ENCODE results near the gene USP5.
"Not testable (repeated sequence)": the region's sequence is repeated elsewhere in the genome, so short reads cannot be mapped to it uniquely, and the experiment has no call there.

DNA sequence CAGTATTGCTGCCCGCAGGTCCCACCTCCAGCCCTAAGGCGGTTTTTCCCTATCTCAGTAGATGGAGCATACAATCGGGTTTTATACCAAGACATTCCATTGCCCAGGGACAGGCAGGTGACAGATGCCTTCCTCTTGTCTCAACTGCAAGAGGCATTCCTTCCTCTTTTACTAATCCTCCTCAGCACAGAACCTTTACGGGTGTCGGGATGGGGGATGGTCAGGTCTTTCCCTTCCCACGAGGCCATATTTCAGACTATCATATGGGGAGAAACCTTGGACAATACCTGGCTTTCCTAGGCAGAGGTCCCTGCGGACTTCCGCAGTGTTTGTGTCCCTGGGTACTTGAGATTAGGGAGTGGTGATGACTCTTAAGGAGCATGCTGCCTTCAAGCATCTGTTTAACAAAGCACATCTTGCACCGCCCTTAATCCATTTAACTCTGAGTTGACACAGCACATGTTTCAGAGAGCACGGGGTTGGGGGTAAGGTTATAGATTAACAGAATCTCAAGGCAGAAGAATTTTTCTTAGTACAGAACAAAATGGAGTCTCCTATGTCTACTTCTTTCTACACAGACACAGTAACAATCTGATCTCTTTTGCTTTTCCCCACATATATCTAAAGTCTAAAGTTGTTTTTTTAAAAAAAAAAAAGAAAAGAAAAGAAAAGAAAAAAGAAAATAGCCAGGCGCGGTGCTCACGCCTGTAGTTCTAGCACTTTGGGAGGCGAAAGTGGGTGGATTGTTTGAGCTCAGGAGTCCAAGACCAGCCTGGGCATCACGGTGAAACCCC is 34.5 kb downstream of the USP5 start:
- TF ChIP-seq, protein P1, sequence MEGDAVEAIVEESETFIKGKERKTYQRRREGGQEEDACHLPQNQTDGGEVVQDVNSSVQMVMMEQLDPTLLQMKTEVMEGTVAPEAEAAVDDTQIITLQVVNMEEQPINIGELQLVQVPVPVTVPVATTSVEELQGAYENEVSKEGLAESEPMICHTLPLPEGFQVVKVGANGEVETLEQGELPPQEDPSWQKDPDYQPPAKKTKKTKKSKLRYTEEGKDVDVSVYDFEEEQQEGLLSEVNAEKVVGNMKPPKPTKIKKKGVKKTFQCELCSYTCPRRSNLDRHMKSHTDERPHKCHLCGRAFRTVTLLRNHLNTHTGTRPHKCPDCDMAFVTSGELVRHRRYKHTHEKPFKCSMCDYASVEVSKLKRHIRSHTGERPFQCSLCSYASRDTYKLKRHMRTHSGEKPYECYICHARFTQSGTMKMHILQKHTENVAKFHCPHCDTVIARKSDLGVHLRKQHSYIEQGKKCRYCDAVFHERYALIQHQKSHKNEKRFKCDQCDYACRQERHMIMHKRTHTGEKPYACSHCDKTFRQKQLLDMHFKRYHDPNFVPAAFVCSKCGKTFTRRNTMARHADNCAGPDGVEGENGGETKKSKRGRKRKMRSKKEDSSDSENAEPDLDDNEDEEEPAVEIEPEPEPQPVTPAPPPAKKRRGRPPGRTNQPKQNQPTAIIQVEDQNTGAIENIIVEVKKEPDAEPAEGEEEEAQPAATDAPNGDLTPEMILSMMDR (IDR thresholded peaks at IDR 0.05; ENCODE audit: low read depth, low read length, poor library complexity, severe bottlenecking): not testable (repeated sequence)
- TF ChIP-seq EZH2phosphoT487 (IDR thresholded peaks at IDR 0.05; ENCODE audit: borderline replicate concordance, low read length): not testable (repeated sequence)
